GM21423 (cell line): ENCODE data around the gene SUPT4H1.

Experiments
- ATAC-seq: cut with Tn5 transposase; IDR thresholded peaks from one replicate; pipeline ENCODE4 v1.9.1; 2021; ENCODE audit warnings: mild to moderate bottlenecking, moderate library complexity; ENCODE audit not compliant: unreplicated experiment

Gene SUPT4H1

GRCh38 chr17:58330997-58331814, 20.8 kb downstream of the SUPT4H1 start:
- ATAC-seq, result no peak

GRCh38 chr17:58330538-58330996, 21.4 kb downstream of the SUPT4H1 start:
- ATAC-seq, result no peak

DNA sequence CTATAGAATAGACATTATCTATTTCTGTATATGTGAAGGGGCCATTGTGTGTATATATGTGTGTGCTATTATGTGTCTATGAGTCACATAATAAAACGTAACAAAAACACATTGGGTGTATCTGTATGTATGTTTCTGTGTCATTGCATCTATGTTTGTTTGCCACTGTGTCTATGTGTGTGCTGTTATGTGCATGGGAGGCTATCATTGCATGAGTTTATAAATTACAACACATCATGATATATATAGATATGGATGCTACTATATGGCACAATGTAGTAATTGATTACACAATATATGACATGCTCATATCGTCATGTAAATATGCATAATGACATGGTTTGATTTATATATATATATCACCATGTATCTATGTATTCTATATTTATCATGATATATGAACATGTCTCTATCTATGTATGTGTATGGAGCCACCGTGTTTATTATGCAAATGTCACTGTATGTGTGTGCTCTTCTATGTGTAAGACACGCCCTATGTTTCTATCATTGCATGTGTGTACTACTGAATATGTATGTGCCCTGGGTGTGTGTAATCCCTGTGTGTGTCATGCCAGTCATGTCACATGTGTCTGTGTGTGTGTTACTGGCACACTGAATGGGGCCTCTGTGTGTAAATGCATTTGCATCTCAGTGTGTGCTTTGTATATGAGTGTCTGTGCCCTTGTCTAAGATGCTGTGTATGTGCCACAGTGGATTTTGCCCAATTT, 22.0 kb downstream of the SUPT4H1 start:
- peak; percentile 12 for ATAC-seq

GRCh38 chr17:58329035-58329809, 22.8 kb downstream of the SUPT4H1 start:
- peak; percentile 39 for ATAC-seq

DNA sequence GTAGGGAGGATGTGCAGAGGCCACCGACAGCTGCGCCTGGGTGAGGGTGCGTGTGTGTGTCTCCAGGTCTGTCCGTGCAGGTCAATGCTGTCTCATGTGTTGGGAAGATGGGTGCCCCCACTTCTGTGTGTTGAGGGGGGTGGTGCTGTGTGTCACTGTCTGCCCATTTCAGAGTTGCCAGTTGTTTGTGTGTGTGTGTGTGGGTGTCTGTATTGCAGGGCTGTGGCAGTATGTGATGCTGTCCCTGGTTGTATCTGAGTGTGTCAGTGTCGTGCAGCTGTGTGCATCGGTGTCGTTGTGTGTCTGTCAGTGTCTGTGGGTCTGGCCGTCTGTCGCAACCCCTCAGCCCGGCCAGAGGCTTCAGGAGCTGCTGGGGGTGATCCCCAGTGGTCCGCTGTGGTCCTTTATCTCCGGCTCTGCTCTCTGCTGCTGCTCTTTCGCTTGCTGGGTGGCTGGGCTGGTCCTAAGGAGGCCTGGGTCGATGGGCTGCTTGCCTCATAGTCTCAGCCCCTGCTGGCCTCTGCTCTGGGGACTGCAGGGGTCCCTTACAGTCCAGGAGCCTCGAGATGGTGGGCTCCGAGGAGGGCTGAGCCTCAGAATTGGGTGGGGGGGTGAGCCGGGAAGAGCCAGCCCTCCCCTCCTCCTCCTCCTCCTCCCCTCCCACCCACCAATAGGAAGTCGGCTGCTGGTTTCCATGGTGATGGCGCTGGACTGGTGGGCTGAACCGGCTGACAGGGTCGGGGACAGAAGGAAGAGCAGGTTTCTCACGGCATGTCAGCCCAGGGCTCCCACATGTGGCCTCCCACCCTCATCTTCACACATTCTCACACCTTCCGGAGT, 23.6 kb downstream of the SUPT4H1 start, which contains the start of gene TSPOAP1:
TSPOAP1 (minus strand) TSS at position 601 of the 840 bp plus-strand sequence. CDS start 875 bp downstream, outside the sequence.
- ATAC-seq, result peak; percentile 10

DNA sequence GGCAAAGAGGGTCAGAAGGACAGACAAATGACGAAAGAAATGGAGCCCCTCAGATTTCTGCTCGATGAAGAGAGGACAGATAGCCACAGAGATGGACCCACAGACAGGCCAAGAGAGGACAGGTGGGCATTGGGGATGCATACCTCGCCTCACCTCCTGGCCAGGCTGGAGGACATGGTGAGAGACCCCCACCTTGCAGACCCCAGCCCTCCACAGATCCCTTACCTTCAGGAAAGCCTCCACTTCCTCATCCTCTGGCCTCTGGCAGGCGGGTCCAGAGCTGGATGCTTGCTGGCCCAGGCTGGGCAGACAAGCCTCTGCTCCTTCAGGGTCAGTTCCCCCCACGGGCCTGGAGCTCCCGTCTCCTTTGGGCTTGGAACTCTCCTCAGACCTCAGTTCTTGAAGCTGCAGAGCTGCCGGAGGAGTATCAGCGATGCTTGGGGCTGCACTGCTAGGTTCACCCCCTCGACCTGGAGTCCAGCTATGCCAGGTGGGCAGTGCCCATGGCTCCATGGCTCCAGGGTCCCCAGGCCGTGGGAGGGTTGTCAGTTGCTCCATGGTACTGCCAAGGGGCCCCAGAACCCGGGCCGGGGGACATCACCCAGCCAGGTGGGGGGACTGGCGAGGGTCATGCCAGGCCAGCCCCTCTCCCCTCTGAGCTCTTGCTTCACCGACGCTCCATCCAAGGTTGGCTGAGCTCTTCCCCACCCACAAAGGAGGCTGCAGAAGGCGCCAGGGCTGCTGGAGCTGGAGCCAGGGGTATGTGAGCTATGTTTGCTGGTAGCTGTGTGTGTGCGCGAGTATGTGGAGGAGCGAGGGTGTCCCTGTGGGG, 24.4 kb downstream of the SUPT4H1 start:
- no peak for ATAC-seq

DNA sequence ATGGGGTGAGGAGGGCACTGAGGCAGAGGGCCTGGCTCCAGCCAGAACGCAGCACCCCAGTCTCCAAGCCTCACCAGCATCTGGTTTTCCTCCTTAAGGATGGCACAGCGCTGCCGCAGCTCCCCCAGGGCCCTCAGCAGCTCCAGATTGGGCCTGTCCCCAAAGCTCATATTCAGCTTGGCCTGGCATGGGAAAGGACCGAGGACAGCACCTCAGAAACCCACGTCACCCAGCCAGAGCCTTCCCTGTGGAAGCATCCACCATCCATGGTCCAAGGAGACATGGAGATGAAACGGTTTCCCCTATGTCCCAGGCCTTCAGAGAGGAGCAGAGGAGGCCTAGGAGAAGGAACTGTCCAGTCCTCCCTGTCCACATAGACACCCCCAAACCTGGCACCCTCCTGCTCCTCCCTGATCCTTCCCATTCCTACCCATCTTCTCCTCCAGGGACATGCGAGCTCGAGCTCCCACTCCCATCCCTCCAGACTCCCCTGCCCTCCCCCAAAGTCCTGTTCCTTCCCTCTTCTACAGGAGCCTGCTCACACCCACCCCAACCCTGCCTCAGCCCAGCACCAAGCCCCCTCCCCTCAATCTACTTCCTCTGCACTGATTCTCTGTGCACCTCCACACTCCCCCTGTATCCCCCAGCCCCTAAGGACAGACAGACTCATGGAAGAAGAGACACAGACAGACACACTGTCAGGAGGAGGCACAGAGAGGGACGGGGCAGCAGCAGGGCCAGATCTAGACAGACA, 25.2 kb downstream of the SUPT4H1 start:
- no peak for ATAC-seq

DNA sequence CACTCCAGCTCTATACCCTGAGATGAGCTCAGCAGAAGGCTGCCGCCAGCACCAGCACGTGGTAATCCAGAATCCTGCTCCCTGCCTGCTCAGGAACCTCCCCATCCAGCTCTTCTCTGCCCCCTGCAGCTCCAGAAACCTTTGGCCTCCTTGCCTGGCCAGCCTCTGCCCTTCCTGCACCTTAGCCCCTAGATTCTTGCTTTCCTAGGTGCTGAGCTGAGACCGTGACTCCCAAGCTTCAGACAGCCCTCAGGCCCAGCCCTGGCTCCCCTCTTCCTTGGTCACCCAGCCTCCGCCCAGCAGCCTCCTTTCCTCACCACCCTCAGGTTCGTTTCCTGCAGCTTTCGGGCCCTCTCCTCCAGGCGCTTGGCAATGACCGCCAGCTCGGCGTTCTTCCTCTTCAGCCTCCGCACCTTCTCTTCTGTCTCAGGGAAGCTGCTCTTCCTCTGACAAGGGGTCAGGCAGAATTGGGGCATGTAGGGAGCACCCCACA, 26.0 kb downstream of the SUPT4H1 start:
- no peak for ATAC-seq

DNA sequence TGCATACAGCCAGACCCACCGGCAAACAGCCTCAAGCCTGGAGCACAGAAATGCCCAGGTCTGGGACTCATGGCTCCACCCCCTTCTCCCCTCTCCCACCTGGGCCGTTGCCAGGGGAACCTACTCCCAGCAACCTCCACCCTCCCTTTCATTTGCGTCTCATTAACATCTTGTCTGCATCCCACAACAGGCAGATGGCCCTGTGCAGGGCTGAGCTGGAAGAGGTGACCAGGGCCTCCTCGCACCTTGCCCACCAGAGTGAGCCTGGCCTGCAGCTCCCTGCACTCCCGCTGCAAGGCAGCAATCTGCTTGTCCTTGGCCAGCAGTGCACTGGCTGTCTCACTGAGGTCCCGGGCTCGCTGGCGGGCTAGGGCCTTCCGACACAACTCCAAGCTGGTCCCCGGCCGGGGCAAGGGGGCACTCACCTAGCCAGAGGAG, 26.7 kb downstream of the SUPT4H1 start:
- ATAC-seq, result no peak

DNA sequence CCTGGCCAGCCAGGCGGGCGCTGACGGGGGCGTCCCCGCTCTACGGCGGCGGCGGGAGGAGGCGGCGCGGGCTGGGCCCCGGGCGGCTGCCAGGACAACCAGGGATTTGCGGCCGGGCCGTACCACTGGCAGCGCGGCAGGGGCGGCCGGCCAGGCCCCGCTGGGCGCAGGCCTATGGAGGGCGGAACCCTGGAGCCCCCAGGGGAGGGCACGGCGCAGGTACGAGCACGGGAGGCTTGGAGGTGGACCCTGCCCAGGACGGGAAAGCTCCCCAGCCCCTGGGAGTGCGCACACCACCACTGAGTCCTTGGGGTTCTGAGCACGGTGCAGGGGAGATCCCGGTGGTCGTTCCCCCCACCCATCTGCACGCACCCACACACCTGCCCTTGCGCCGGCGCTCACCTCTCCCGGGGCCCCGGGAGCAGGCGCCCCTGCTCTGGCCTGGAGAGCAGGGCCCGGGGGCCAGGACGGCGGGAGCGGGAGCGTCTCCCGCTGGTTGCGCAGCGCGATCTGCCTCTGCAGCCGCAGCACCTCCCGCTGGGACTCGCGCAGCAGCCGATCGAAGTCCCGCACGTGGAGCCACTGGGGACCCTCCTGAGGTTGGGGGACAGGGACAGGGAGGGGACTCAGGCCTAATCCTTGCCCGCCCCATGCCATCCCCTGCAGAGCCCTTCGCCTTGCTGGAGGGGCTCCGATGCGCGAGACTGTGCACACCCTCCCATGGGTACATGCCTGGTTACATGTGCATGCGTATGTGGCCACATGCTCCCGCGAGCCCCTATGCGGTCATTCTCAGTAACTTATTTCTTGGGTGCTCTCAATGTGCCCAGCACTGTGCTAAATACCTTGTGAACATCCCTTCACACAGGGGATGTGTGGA, 27.4 kb downstream of the SUPT4H1 start:
- no peak for ATAC-seq

DNA sequence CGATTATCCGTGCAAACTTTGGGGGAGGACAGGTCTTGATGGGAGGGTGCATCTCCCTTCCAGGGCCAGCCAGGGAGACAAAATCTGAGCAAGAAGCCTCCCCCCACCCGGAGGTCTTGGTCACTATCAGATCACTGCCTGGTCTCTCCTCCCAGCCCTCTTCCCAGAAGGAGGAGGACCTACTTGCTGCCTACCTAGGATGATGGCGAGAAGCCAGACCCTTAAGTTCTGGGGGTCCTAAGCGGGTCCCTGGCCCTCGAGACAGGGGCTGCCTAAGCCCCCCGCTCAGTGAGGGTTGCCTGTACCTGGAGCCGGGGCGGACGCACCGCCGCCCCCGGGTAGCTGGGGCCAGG, 28.0 kb downstream of the SUPT4H1 start:
- no peak for ATAC-seq

DNA sequence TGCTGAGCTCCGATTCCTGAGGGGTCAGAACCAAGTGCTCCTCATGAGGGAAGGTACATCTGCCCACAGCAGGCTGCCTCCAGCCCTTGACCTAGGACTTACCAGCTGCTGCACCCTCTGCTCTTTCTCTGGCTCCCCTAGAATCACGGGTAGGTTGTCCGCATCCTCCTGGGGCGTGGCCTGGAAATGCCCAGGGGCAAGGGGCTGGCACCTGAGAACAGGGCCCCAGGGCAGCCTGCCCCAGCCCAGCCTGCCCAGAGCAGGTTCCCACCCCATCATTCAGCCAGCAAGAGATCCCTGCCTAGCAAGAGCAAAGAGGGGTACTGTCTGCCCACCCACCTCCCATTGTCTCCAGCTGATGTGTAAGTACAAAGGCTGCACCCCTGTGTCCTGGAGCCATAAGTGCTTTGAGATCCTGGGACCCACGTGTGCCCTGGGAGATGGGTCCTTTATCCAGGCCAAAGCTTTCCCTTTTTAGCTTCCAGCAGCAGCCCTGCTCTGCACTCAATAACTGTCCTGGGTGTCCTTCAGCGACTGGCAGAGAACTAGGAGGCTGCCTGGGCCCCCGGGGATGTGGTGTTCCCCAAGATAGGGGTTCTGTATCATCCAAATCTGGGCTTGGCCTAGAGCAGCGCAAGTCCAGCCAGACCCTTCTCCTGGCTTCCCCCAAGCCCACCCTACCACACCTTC, 28.5 kb downstream of the SUPT4H1 start:
- ATAC-seq, result no peak

DNA sequence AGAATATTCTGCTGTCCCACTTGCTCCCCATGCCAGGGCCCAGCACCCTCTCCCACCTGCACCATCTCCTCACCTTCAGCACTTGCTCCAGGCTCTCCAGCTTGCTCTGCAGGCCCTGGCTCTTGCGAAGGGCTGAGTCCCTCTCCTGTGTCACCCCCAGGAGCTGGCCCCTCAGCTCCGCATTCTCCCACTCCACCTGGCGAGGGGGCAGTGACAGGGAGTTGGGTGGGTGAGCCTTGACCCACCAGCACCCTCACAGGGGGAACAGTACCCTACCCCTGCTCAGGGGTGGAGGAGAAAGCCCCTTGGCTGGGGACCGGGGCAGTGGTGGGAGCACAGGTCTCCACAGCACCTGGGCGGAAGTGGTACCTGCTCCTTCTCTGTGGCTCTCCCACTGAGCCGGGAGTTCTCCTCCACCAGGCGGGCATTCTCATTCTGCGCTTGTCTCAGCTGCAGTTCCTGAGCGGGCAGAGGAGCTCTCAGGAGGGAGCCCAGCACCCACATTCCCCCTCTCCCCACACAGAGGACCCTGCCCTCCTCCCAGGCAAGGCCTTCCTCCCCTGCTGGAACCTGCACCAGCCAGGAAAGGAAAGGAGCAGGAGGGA, 29.3 kb downstream of the SUPT4H1 start:
- no peak for ATAC-seq

DNA sequence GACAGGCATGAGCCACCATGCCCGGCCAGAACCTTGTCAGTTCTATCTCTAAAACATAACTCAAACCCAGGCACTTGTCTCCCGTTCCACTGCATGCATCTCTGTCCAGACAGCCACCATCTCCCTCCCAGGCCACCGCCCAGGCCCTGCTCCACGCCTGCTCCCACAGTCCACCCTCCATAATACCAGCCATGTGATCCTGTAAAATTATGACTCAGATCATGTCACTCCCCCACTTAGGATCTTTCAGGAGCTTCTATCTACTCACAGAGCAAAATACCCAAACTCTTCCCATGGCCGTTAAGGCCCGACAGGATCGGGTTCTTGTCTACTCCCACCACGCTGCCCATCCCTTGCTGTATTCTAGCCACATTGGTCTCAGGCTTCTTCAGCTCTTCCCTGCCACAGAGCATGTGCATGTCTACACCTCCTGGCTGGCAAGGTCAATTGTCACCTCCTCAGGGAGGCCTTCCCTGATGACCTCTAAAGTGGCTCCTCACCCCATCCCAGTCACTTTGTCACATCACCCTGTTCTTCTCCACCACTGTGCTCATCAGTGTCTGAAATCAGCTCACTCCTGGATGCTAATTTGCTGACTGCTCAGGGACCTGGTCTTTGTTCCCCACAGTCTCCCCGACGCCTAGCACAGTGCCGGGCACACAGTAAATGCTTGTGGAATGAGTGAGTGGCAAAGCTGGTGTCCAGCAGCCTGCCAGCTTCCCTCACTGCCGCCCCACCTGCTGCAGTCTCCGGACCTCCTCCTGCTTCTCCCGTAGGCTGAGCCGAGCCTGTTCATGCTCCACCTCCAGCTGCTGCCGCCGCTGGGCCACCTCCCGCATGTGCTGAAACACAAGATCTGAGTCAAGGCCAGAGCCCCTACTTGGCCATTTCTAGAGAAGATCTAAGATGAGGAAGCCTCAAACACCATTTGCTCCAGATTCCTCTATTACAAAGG, 30.2 kb downstream of the SUPT4H1 start:
- ATAC-seq, result no peak

DNA sequence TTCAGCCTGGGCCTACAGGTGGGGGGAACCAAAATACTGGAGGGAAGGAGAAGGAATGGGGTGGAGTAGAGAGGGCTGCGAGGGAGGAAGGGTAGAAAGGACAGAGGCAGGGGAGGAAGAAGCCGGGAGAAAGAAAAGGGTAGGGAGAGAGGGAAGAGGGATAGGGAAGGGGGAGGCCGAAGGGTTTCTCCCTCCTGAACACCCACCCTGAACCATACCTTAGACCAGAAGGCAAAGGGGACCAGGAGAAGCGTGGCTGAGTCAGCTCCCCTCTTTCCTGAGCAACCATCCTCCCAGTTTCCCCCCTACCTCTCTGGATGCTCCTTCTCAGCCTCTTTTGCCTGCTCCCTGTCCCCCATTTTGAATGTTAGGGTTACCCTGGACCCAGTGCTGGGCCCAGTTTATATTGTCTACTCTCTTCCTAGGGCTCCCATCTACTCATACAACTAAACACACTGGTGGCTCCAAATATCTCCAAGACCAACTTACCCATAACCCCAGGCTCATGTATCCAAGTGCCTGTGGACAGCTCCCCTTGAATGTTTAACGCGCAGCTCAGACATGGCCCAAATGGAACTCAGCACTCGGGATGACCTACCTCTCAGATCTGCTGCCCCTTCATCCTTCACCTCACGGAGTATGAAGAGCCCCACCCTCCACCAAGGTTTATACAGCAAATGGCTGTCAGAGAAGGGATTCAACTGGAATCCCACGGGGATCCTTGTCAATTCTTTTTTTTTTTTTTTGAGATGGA, 31.3 kb downstream of the SUPT4H1 start:
- no peak for ATAC-seq
